Tibial artery (tissue), 4 donors: ENCODE data around the gene TTC21B.
A peak's percentile ranks its signal among the peaks of the same experiment; 100 is the strongest.

Experiments used
- DNase-seq, 2 donors: peaks; one replicate each; pipeline ENCODE4 v3.0.0-alpha.2; 2019
- H3K27ac ChIP-seq, 2 donors: fragments of 200-600 bp; sonication (generic) in 1 of 2; 1 replicate in 1 of 2; 2 replicates in 1 of 2; pipeline ENCODE4 v1.5.1; 2018 to 2019; ENCODE audit warnings: mild to moderate bottlenecking in 1 of 2
- H3K27me3 ChIP-seq, 2 donors: fragments of 200-600 bp; sonication (generic) in 1 of 2; one replicate each; pipeline versions ENCODE4 v1.5.1 to v1.6.0; 2016 to 2019
- H3K36me3 ChIP-seq, 3 donors: fragments of 200-600 bp; sonication (generic) in 2 of 3; one replicate each; pipeline ENCODE4 v1.5.1; 2016 to 2019; ENCODE audit warnings: mild to moderate bottlenecking in 2 of 3
- H3K4me1 ChIP-seq, 4 donors: fragments of 200-600 bp; sonication (generic) in 2 of 4; 1 replicate in 3 of 4; 2 replicates in 1 of 4; pipeline ENCODE4 v1.5.1; 2016 to 2019
- H3K4me3 ChIP-seq, 2 donors: fragments of 200-600 bp; sonication (generic) in 1 of 2; 1 replicate in 1 of 2; 2 replicates in 1 of 2; pipeline ENCODE4 v1.5.1; 2018 to 2019; ENCODE audit warnings: mild to moderate bottlenecking in 2 of 2
- H3K9me3 ChIP-seq, 3 donors: fragments of 200-600 bp; sonication (generic) in 1 of 3; one replicate each; pipeline ENCODE4 v1.5.1; 2016 to 2019
- intact Hi-C: fragments of 100-400 bp; cut with DNase I; formaldehyde crosslinking; loops from one replicate; pipeline ENCODE4 v1.15.0; 2023; ENCODE audit warnings: low total_unique reads
- TF ChIP-seq, protein P1 (sequence below), 2 experiments: fragments of 200-600 bp in 1 of 2; fragments of 450-650 bp in 1 of 2; IDR thresholded peaks; one replicate each; pipeline ENCODE4 v1.5.1; 2017 to 2019; ENCODE audit warnings: antibody characterized with exemption in 2 of 2, mild to moderate bottlenecking in 1 of 2, moderate library complexity in 1 of 2

TTC21B gene

DNA sequence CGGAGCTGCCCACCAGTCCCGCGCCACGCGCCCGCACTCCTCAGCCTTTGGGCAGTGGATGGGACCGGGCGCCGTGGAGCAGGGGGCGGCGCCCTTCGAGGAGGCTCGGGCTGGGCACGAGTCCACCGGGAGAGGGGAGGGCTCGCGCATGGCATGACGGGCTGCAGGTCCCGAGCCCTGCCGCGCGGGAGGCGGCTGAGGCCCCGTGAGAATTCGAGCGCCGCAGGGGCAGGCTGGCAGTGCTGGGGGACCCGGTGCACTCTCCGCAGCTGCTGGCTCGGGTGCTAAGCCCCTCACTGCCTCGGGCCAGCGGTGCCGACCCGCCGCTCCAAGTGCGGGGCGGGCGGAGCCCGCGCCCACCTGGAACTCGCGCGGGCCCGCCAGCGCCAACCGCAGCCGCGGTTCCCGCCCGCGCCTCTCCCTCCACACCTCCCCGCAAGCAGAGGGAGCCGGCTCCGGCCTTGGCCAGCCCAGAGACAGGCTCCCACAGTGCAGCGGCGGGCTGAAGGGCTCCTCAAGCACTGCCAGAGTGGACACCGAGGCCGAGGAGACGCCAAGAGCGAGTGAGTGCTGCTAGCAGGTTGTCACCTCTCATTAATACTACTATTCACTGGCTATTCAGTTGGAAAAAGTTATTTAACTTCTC, 3.6 kb upstream of the TTC21B start:
- intact Hi-C loops, result no loop called here
- Histone ChIP-seq H3K27me3 (no peaks in the 10 kb centered on the region), H3K9me3 (no peaks in the 10 kb centered on the region), H3K4me1 (peaks cover 0 to 23% (median 5%) of the 10 kb centered on the region in 4 donors), H3K4me3 (no peak overlapping the region), H3K27ac (no peak overlapping the region), H3K36me3 (no peaks in the 10 kb centered on the region)
- no peak for DNase-seq
- TF ChIP-seq, protein P1, sequence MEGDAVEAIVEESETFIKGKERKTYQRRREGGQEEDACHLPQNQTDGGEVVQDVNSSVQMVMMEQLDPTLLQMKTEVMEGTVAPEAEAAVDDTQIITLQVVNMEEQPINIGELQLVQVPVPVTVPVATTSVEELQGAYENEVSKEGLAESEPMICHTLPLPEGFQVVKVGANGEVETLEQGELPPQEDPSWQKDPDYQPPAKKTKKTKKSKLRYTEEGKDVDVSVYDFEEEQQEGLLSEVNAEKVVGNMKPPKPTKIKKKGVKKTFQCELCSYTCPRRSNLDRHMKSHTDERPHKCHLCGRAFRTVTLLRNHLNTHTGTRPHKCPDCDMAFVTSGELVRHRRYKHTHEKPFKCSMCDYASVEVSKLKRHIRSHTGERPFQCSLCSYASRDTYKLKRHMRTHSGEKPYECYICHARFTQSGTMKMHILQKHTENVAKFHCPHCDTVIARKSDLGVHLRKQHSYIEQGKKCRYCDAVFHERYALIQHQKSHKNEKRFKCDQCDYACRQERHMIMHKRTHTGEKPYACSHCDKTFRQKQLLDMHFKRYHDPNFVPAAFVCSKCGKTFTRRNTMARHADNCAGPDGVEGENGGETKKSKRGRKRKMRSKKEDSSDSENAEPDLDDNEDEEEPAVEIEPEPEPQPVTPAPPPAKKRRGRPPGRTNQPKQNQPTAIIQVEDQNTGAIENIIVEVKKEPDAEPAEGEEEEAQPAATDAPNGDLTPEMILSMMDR (IDR thresholded peaks at IDR 0.05), result no peak

DNA sequence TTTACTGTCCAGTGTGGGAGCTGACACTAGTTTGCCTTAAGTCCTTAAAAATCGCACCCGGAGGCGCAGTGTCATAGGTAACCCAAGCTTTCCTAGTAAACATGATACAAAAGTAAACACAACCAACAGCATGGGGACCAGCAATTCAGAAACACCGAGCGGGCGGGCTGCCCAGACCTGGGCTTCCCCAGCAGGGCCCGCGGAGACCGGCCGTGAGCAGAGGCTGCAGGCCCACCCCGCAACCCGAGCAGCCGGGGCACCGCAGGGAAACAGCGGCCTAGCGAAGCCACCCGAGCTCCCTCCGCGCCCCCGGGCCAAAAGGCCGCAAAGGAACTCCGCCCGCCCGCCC, 296 bp downstream of the TTC21B start:
- DNase-seq, result peak in 1 of 2 donors; percentile 24
- intact Hi-C loops, result loop anchor here (5.0 kb wide), 1 partner anchor 174 kb away; the partner anchor contains the start of gene SCN1A

DNA sequence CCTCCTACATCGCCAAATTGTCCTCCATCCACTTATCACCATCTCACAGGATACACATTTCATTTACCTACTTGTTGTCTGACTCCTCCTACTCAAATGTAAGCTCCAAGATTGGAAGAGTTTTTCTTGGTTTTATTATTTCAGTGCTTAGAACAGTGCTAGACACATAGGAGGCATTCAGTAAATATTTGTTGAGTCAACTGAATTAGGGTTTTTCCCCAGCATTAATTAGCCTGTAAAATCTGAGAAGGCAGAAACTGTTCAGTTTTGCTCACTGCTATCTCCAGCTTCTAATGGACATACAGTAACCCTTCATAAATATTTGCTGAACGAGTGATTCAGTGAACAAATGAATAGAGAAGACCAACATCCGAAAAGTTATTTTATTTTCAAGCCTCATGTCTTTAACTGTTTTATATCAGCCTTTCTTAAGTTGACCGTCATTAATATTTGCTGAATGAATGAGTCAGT, 800 bp downstream of the TTC21B start:
- H3K4me3 ChIP-seq, result peak overlapping the region; percentile 77 to 89
- H3K27me3 ChIP-seq, result no peaks in the 10 kb centered on the region
- H3K9me3 ChIP-seq, result no peaks in the 10 kb centered on the region
- TF ChIP-seq, protein P1 (IDR thresholded peaks at IDR 0.05), result no peak
- intact Hi-C loops, result loop anchor here (5.0 kb wide), 1 partner anchor 175 kb away; the partner anchor contains the start of gene SCN1A
- no peak for DNase-seq
- H3K4me1 ChIP-seq, result peaks cover 0 to 42% (median 15%) of the 10 kb centered on the region in 4 donors
- peak overlapping the region; percentile 83 to 88 for H3K27ac ChIP-seq
- H3K36me3 ChIP-seq, result peaks cover 0 to 12% (median 7%) of the 10 kb centered on the region in 3 donors

More for the DNA sequence above, 296 bp downstream of the TTC21B start:
- no peaks in the 10 kb centered on the region for H3K9me3 ChIP-seq
- TF ChIP-seq, protein P1 (IDR thresholded peaks at IDR 0.05), result no peak
- no peaks in the 10 kb centered on the region for H3K27me3 ChIP-seq
- peaks cover 0 to 42% (median 15%) of the 10 kb centered on the region in 4 donors for H3K4me1 ChIP-seq
- H3K4me3 ChIP-seq, result peak overlapping the region; percentile 77 to 89
- H3K27ac ChIP-seq, result peak overlapping the region; percentile 83 to 88
- H3K36me3 ChIP-seq, result peaks cover 0 to 7% (median 7%) of the 10 kb centered on the region in 3 donors

DNA sequence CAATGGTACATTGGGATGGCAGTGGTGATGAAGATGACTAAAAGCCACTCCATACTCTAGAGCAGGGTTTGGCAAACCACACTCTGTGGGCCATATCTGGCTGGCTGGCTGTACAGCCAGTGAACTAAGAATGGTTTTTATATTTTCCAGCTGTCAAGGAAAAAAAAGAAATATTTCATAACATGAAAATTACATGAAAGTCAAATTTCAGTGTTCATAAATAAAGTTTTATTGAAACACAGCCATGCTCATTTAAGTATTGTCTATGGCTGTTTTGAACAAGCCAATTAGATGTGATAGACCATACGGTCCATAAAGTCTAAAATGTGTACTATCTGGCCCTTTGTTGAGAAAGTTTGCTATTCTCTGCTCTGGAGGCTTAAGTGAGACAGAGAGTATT, 1.5 kb downstream of the TTC21B start:
- H3K4me1 ChIP-seq, result peaks cover 0 to 42% (median 15%) of the 10 kb centered on the region in 4 donors
- no peaks in the 10 kb centered on the region for H3K9me3 ChIP-seq
- peaks cover 0 to 19% (median 7%) of the 10 kb centered on the region in 3 donors for H3K36me3 ChIP-seq
- no peak for DNase-seq
- H3K27ac ChIP-seq, result no peak overlapping the region
- intact Hi-C loops, result loop anchor here (5.0 kb wide), 1 partner anchor 175 kb away; the partner anchor contains the start of gene SCN1A
- TF ChIP-seq, protein P1 (IDR thresholded peaks at IDR 0.05), result no peak
- peak overlapping the region in 1 of 2 donors; percentile 89 for H3K4me3 ChIP-seq
- no peaks in the 10 kb centered on the region for H3K27me3 ChIP-seq

DNA sequence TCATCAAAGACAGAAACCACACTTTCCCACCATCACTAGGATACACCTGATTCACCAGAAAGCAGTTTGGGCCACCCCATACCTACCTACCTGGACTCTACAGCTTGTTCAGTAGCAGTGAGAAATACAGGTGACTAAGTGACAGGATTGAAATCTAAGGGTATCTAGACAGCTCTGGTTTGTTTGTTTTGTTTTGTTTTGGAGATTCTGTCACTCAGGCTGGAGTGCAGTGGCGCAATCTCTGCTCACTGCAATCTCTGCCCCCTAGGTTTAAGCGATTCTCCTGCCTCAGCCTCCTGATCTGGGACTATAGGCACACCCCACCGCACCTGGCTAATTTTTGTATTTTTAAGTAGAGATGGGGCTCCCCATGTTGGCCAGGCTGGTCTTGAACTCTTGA, 3.1 kb downstream of the TTC21B start:
- peaks cover 0 to 41% (median 15%) of the 10 kb centered on the region in 4 donors for H3K4me1 ChIP-seq
- intact Hi-C loops, result loop anchor here (5.0 kb wide), 1 partner anchor 177 kb away; the partner anchor contains the start of gene SCN1A
- TF ChIP-seq, protein P1 (IDR thresholded peaks at IDR 0.05), result no peak

More for the DNA sequence above, 3.1 kb downstream of the TTC21B start:
- H3K27me3 ChIP-seq, result no peaks in the 10 kb centered on the region
- H3K27ac ChIP-seq, result no peak overlapping the region
- H3K9me3 ChIP-seq, result no peaks in the 10 kb centered on the region
- no peak for DNase-seq
- H3K36me3 ChIP-seq, result peaks cover 0 to 30% (median 9%) of the 10 kb centered on the region in 3 donors
- H3K4me3 ChIP-seq, result no peak overlapping the region
